K562 (cell line): ENCODE measurements around the gene LRRC61. TPM values are rescaled to one million over a fixed set of nuclear protein-coding genes. Genes with fewer than 3 reads are reported as not detected.

Source experiments
- CHCHD3 ChIP-seq: fragments of 250-450 bp; sonication (Bioruptor Pico); IDR thresholded peaks from 2 replicates; pipeline ENCODE4 v2.1.2; 2022; ENCODE audit warnings: mild to moderate bottlenecking
- MGA ChIP-seq: fragments of 450-650 bp; IDR thresholded peaks from 2 replicates; pipeline ENCODE4 v1.6.1; 2016; ENCODE audit warnings: mild to moderate bottlenecking, moderate library complexity
- PCBP1 ChIP-seq: fragments of 200-400 bp; formaldehyde crosslinking; IDR thresholded peaks from 2 replicates; pipeline ENCODE4 v1.6.1; 2018; ENCODE audit warnings: mild to moderate bottlenecking, low read depth, low read length; ENCODE audit not compliant: poor library complexity, severe bottlenecking
- PTTG1 ChIP-seq: fragments of 450-650 bp; IDR thresholded peaks from 2 replicates; pipeline ENCODE4 v1.6.1; 2016; ENCODE audit warnings: low read depth, mild to moderate bottlenecking, missing genetic modification characterization, missing compliant biosample characterization
- RBM17 ChIP-seq: fragments of 200-400 bp; formaldehyde crosslinking; IDR thresholded peaks from 2 replicates; pipeline ENCODE4 v1.6.1; 2017; ENCODE audit warnings: low read depth, mild to moderate bottlenecking, low read length, borderline replicate concordance
- TARDBP ChIP-seq: fragments of 450-650 bp; IDR thresholded peaks from 2 replicates; pipeline ENCODE4 v1.6.1; 2016
- TBP ChIP-seq: optimal IDR thresholded peaks from 2 replicates; pipeline ENCODE3; 2011; ENCODE audit warnings: low read depth, low read length, improper control_type of control experiment
- TGIF2 ChIP-seq: sonication (generic); formaldehyde crosslinking; IDR thresholded peaks from 2 replicates; pipeline ENCODE4 v1.8.1; 2022; ENCODE audit warnings: mild to moderate bottlenecking, missing genetic modification reagents, moderate library complexity
- ZKSCAN3 ChIP-seq: fragments of 250-450 bp; sonication (Bioruptor Pico); IDR thresholded peaks from 2 replicates; pipeline ENCODE4 v1.4.0; 2020
- ZNF655 ChIP-seq: fragments of 250-450 bp; sonication (Bioruptor Pico); IDR thresholded peaks from 2 replicates; pipeline ENCODE4 v1.5.0; 2021
- ZNF764 ChIP-seq: fragments of 250-450 bp; sonication (Bioruptor Pico); IDR thresholded peaks from 2 replicates; pipeline ENCODE4 v1.4.0; 2020; ENCODE audit warnings: low read depth, mild to moderate bottlenecking, moderate library complexity
- polyA plus RNA-seq, 8 experiments: library from polyadenylated mRNA; depleted of rRNA in 4 of 8; stranded (reverse) in 5 of 8; unstranded in 3 of 8; fragments of >200 nt; fragmentation: Nextera tagmentation in 2 of 8; fragmentation: Illumina TruSeq in 1 of 8; extraction: Ambion mirVana in 2 of 8; extraction: Trizol in 1 of 8; gene quantifications; 2 replicates each; pipeline versions ENCODE4 v1.2.1 to v1.2.3, GENCODE V29; 2011 to 2014; ENCODE audit warnings: inconsistent platforms in 1 of 8, missing spikeins in 1 of 8
- total RNA-seq, 7 experiments: library from RNA; depleted of rRNA in 6 of 7; stranded (reverse); fragments of >200 nt in 6 of 7; fragmentation: Illumina TruSeq in 2 of 7; extraction: Trizol in 2 of 7; gene quantifications; 2 replicates each; pipeline versions ENCODE4 v1.2.1 to v1.2.3, GENCODE V29; 2011 to 2021; ENCODE audit warnings: low replicate concordance in 1 of 7
- TF ChIP-seq, protein P1 (sequence below): sonication (generic); formaldehyde crosslinking; IDR thresholded peaks from 2 replicates; pipeline ENCODE4 v1.8.0; 2022; ENCODE audit warnings: missing genetic modification reagents, mild to moderate bottlenecking, borderline replicate concordance

LRRC61 gene
- total and polyA plus RNA-seq, 9 of the 15 experiments (the other 6 are each of a cell fraction or from before 2014, with no cell fraction given): 1.3 to 55.2 (median 35.2) TPM

- TF ChIP-seq MGA (no peak), ZNF655 (CRISPR knock-in tag) (no peak), ZKSCAN3 (CRISPR knock-in tag) (no peak), TGIF2 (CRISPR knock-in tag) (no peak), PTTG1 (tag) (no peak), TARDBP (no peak), RBM17 (no peak), TBP (peak; percentile 43), PCBP1 (no peak), ZNF764 (no peak), CHCHD3 (CRISPR knock-in tag) (no peak)
- TF ChIP-seq, protein P1, sequence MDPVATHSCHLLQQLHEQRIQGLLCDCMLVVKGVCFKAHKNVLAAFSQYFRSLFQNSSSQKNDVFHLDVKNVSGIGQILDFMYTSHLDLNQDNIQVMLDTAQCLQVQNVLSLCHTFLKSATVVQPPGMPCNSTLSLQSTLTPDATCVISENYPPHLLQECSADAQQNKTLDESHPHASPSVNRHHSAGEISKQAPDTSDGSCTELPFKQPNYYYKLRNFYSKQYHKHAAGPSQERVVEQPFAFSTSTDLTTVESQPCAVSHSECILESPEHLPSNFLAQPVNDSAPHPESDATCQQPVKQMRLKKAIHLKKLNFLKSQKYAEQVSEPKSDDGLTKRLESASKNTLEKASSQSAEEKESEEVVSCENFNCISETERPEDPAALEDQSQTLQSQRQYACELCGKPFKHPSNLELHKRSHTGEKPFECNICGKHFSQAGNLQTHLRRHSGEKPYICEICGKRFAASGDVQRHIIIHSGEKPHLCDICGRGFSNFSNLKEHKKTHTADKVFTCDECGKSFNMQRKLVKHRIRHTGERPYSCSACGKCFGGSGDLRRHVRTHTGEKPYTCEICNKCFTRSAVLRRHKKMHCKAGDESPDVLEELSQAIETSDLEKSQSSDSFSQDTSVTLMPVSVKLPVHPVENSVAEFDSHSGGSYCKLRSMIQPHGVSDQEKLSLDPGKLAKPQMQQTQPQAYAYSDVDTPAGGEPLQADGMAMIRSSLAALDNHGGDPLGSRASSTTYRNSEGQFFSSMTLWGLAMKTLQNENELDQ (CRISPR knock-in tag): no peak
Measured at GRCh38 chr7:150379441-150380379, 56.6 kb downstream of the LRRC61 start (continued).
